OCI-LY3 (cell line): Measurements from ENCODE around the gene SLC5A11.

Experiments
- EZH2phosphoT487 ChIP-seq: fragments of 200-600 bp; shearing (Covaris generic); IDR thresholded peaks from 2 replicates; pipeline ENCODE4 v1.6.1; 2018; ENCODE audit warnings: antibody characterized with exemption, mixed run types, low read depth
- TF ChIP-seq, protein P1 (sequence below): fragments of 200-600, 300-600 bp; sonication (generic); IDR thresholded peaks from 2 replicates; pipeline ENCODE4 v1.5.1; 2014; ENCODE audit warnings: antibody characterized with exemption, low read length, low read depth

DNA sequence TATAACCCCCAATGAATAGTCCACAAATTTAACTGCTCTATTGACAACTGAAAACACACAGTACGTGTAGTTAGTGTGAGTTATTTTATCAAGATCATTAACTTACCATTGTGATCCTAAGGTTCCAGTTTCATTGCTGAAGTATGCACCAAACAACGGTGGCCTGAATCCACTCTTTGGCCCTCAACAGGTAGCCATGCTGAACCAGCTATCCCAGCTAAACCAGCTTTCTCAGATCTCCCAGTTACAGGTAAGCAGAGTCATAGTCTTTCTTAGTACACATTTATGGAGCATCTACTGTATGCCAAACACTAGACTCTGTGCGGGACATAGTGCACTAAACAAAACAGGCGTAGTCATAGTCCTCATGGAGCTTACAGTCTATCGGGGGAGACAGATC lies 40.3 kb upstream of the SLC5A11 start:
- TF ChIP-seq, protein P1, sequence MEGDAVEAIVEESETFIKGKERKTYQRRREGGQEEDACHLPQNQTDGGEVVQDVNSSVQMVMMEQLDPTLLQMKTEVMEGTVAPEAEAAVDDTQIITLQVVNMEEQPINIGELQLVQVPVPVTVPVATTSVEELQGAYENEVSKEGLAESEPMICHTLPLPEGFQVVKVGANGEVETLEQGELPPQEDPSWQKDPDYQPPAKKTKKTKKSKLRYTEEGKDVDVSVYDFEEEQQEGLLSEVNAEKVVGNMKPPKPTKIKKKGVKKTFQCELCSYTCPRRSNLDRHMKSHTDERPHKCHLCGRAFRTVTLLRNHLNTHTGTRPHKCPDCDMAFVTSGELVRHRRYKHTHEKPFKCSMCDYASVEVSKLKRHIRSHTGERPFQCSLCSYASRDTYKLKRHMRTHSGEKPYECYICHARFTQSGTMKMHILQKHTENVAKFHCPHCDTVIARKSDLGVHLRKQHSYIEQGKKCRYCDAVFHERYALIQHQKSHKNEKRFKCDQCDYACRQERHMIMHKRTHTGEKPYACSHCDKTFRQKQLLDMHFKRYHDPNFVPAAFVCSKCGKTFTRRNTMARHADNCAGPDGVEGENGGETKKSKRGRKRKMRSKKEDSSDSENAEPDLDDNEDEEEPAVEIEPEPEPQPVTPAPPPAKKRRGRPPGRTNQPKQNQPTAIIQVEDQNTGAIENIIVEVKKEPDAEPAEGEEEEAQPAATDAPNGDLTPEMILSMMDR, result no peak
- no peak for TF ChIP-seq EZH2phosphoT487
